Right ventricle myocardium superior (tissue), 1 donor: ENCODE data around the gene IQSEC1. TPM values are rescaled to one million over a fixed set of nuclear protein-coding genes. Genes with fewer than 3 reads are reported as not detected.
"Not testable (repeated sequence)": the region's sequence is repeated elsewhere in the genome, so short reads cannot be mapped to it uniquely, and the experiment has no call there.

Experiments used
- ATAC-seq: fragments of 200-7000 bp; cut with Tn5 transposase; one replicate; pipeline ENCODE4 v1.9.1; 2020; ENCODE audit warnings: mild to moderate bottlenecking; ENCODE audit not compliant: poor library complexity
- DNase-seq: peaks from one replicate; pipeline ENCODE4 v3.0.0-alpha.2; 2020
- intact Hi-C: fragments of 100-400 bp; cut with DNase I; formaldehyde crosslinking; loops from one replicate; pipeline ENCODE4 v1.11.2; 2022
- total RNA-seq: library from RNA; stranded (reverse); fragmentation: NEBNext Ultra II Directional; extraction: Animal tissue kit (Norgen Biotek cat#: 25700); gene quantifications from one replicate; pipeline ENCODE4 v1.2.1, GENCODE V29; 2021
- donor health status: DM: no; HTN: yes; CAD: no; lungs with severe emphysema.

IQSEC1 gene
- total RNA-seq, 1 donor from 2014 or later: 78.6 TPM

GRCh38 chr3:12895391-12896062, 177.7 kb downstream of the IQSEC1 start:
- ATAC-seq (peak; percentile 38), DNase-seq (peak; percentile 45)
- intact Hi-C loops: loop anchor here (10.0 kb wide), 1 partner anchor 89 kb away; no protein-coding TSS in a partner anchor

GRCh38 chr3:12894629-12895028, 178.6 kb downstream of the IQSEC1 start:
- ATAC-seq: peak; percentile 11
- peak; percentile 43 for DNase-seq
- intact Hi-C loops: loop anchor here (10.0 kb wide), 1 partner anchor 90 kb away; no protein-coding TSS in a partner anchor

- intact Hi-C loops: loop anchor here (10.0 kb wide), 1 partner anchor 91 kb away; no protein-coding TSS in a partner anchor
- no peak for ATAC-seq
- peak; percentile 14 for DNase-seq
These were observed 179.4 kb downstream of the IQSEC1 start for GRCh38 chr3:12893852-12894251.

- ATAC-seq (no peak), DNase-seq (peak; percentile 6)
- intact Hi-C loops: loop anchor here (10.0 kb wide), 1 partner anchor 92 kb away; no protein-coding TSS in a partner anchor
These were observed 180.0 kb downstream of the IQSEC1 start for GRCh38 chr3:12893247-12893646.

- peak; percentile 5 for DNase-seq
- intact Hi-C loops: loop anchor here (10.0 kb wide), 1 partner anchor 92 kb away; no protein-coding TSS in a partner anchor
- no peak for ATAC-seq
These were observed 180.4 kb downstream of the IQSEC1 start for GRCh38 chr3:12892840-12893189.

- peak; percentile 44 for DNase-seq
- intact Hi-C loops: loop anchor here (2.0 to 10.0 kb wide), 2 partner anchors 23 to 93 kb away; no protein-coding TSS in a partner anchor
- peak; percentile 51 for ATAC-seq
These were observed 181.0 kb downstream of the IQSEC1 start for GRCh38 chr3:12891985-12892839.

GRCh38 chr3:12891391-12891984, 181.7 kb downstream of the IQSEC1 start:
- intact Hi-C loops: loop anchor here (2.0 to 10.0 kb wide), 2 partner anchors 23 to 93 kb away; no protein-coding TSS in a partner anchor

GRCh38 chr3:12890610-12891390, 182.4 kb downstream of the IQSEC1 start:
- DNase-seq: peak; percentile 10
- no peak for ATAC-seq
- intact Hi-C loops: loop anchor here (2.0 to 10.0 kb wide), 2 partner anchors 22 to 94 kb away; no protein-coding TSS in a partner anchor

More at GRCh38 chr3:12891391-12891984, 181.7 kb downstream of the IQSEC1 start:
- DNase-seq (peak; percentile 13), ATAC-seq (no peak)

- intact Hi-C loops: no loop called here
- ATAC-seq: no peak
- DNase-seq: no peak
These were observed 186.5 kb downstream of the IQSEC1 start for GRCh38 chr3:12886736-12887135.

- intact Hi-C loops: no loop called here
- no peak for ATAC-seq
- no peak for DNase-seq
These were observed 187.0 kb downstream of the IQSEC1 start for GRCh38 chr3:12886106-12886679.

- DNase-seq (no peak), ATAC-seq (no peak)
- intact Hi-C loops: no loop called here
These were observed 187.7 kb downstream of the IQSEC1 start for GRCh38 chr3:12885583-12885930.

GRCh38 chr3:12884790-12885582, 188.2 kb downstream of the IQSEC1 start:
- peak; percentile 11 for ATAC-seq
- DNase-seq: no peak
- intact Hi-C loops: no loop called here

GRCh38 chr3:12884186-12884680, 189.0 kb downstream of the IQSEC1 start:
- DNase-seq (peak; percentile 72), ATAC-seq (peak; percentile 96)
- intact Hi-C loops: no loop called here

GRCh38 chr3:12882336-12883310, 190.6 kb downstream of the IQSEC1 start:
- no peak for DNase-seq
- no peak for ATAC-seq
- intact Hi-C loops: no loop called here

- ATAC-seq, DNase-seq, intact Hi-C loops: not testable (repeated sequence)
These were observed 191.4 kb downstream of the IQSEC1 start for GRCh38 chr3:12881858-12882257.
